Fibroblast of lung (primary cell): ENCODE results near the gene RXFP3.

Experiments
- EZH2 ChIP-seq: IDR thresholded peaks from 2 replicates; pipeline ENCODE4 v1.5.1; 2012; ENCODE audit warnings: low read length, control low read depth, mild to moderate bottlenecking; ENCODE audit errors: missing control alignments
- TF ChIP-seq, protein P1 (sequence below), 2 donors: IDR thresholded peaks in 1 of 2; conservative IDR thresholded peaks in 1 of 2; 1 replicate in 1 of 2; 2 replicates in 1 of 2; pipeline ENCODE4 v1.5.1; 2011 to 2012; ENCODE audit warnings: low read length in 2 of 2, control low read depth in 1 of 2, inconsistent platforms in 1 of 2, low read depth in 1 of 2, mild to moderate bottlenecking in 1 of 2

DNA sequence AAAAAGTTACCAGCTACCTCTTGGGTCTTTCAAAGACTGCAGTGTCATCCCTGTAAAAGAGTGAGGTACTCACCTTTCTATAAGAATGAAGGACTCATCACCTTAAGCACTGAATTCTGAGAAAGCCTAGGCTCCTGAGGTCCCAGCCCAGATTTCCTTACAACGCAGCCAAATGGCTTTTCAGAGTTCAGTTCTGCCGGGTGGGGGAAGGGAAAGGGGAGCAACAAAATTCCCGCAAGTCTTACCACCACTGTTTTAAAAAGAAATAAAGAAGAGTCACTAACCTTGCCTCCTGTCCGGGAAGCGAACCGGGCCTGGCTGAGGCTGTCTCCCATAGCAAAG is 44.8 kb upstream of the RXFP3 start:
- TF ChIP-seq, protein P1, sequence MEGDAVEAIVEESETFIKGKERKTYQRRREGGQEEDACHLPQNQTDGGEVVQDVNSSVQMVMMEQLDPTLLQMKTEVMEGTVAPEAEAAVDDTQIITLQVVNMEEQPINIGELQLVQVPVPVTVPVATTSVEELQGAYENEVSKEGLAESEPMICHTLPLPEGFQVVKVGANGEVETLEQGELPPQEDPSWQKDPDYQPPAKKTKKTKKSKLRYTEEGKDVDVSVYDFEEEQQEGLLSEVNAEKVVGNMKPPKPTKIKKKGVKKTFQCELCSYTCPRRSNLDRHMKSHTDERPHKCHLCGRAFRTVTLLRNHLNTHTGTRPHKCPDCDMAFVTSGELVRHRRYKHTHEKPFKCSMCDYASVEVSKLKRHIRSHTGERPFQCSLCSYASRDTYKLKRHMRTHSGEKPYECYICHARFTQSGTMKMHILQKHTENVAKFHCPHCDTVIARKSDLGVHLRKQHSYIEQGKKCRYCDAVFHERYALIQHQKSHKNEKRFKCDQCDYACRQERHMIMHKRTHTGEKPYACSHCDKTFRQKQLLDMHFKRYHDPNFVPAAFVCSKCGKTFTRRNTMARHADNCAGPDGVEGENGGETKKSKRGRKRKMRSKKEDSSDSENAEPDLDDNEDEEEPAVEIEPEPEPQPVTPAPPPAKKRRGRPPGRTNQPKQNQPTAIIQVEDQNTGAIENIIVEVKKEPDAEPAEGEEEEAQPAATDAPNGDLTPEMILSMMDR (conservative IDR thresholded peaks at IDR 0.05 in 1 of 2, IDR thresholded peaks at IDR 0.05 in 1 of 2; ENCODE audit: low read depth in 1 of 2, low read length in 2 of 2): no peak
- no peak for TF ChIP-seq EZH2
